Natural killer cell treated with Interleukin-12 subunit alpha and Interleukin-12 subunit beta and Interleukin-15 and Interleukin-18, amount 100 ng/mL, for 72 hours (primary cell): Measurements from ENCODE around the gene SMIM27. TPM values are rescaled to one million over a fixed set of nuclear protein-coding genes. Genes with fewer than 3 reads are reported as not detected.

Source experiments
- ATAC-seq, 2 donors: fragments of 150-1000 bp; cut with Tn5 transposase in 1 of 2; sonication (Bioruptor Pico), chemical (Tn5 transposase) in 1 of 2; 2 replicates each; pipeline ENCODE4 v1.10.0; 2021
- DNase-seq: peaks from one replicate; pipeline ENCODE4 v3.0.0; 2022; ENCODE audit warnings: low spot score
- H3K27ac Mint-ChIP-seq, 2 donors: 1 replicate in 1 of 2; 2 replicates in 1 of 2; pipeline ENCODE4 v1.8.0; 2022; ENCODE audit warnings: mixed read lengths in 2 of 2, mild to moderate bottlenecking in 1 of 2, moderate library complexity in 1 of 2
- H3K27me3 Mint-ChIP-seq, 2 donors: 1 replicate in 1 of 2; 2 replicates in 1 of 2; pipeline ENCODE4 v1.8.0; 2022; ENCODE audit warnings: mixed read lengths in 2 of 2
- H3K36me3 Mint-ChIP-seq: one replicate; pipeline ENCODE4 v1.8.0; 2022; ENCODE audit warnings: mixed read lengths
- H3K4me1 Mint-ChIP-seq, 2 donors: 1 replicate in 1 of 2; 2 replicates in 1 of 2; pipeline ENCODE4 v1.8.0; 2022; ENCODE audit warnings: low read depth in 2 of 2, mixed read lengths in 2 of 2, mild to moderate bottlenecking in 1 of 2
- H3K4me3 Mint-ChIP-seq: one replicate; pipeline ENCODE4 v1.8.0; 2022; ENCODE audit warnings: mixed read lengths
- H3K9me3 Mint-ChIP-seq: 2 replicates; pipeline ENCODE4 v1.8.0; 2022; ENCODE audit warnings: mixed read lengths
- total RNA-seq, 2 donors: library from RNA; stranded (reverse); gene quantifications; one replicate each; pipeline ENCODE4 v1.2.3, GENCODE V29; 2022

The SMIM27 gene
- total RNA-seq, 2 donors from 2014 or later, result 6.4 to 9.1 TPM

DNA sequence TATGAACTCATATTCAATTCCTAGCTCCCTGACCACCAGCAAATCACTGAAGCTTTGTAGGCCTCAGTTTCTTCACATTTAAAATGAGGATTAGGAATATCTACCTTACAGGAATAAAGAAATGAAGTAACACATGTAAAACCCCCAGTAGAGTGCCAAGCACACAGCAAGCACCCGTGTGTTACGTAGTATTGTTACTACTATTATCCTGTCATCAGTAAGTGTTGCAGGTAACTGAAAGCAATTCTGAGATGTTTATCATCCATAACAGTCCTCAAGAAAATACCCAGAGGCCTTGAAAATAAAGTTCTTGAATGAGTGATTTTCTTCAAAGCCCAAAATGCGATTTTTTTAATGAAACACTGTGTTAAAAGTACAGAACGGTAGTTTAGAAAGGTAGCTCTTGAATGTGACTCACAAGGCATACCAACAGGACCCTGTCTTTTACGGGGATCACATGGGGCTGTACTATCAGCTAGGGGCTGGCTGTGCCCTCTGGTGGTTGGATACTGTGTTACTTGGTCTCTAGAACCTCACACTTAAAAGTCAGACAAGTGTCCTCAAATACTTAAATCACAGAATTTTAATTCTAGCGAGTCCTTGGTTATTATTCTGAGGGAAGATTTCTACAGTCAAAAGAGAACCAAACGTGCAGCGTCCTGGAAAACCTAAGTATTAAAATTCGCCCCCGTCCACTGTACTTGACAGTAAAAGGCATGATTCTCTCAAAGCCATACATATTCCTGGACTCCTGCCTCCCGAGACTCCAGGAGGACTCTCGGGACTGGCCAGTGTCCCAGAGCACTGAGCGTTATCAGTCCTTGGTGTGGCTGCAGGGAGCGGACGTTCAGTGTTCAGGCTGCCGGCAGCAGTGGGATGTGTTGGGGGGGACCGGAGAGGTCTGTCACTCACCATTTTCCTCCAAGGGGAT lies 20.1 kb downstream of the SMIM27 start:
- Mint-ChIP-seq H3K4me3 (peak overlapping the region; percentile 97), H3K27ac (peak overlapping the region; percentile 90 to 99), H3K4me1 (peaks cover 16 to 27% of the 10 kb centered on the region in 2 donors), H3K9me3 (no peaks in the 10 kb centered on the region), H3K27me3 (peaks cover 0 to 5% of the 10 kb centered on the region in 2 donors), H3K36me3 (peaks cover 7% of the 10 kb centered on the region)
- DNase-seq, result peak; percentile 68
- peak; percentile 88 to 92 for ATAC-seq

DNA sequence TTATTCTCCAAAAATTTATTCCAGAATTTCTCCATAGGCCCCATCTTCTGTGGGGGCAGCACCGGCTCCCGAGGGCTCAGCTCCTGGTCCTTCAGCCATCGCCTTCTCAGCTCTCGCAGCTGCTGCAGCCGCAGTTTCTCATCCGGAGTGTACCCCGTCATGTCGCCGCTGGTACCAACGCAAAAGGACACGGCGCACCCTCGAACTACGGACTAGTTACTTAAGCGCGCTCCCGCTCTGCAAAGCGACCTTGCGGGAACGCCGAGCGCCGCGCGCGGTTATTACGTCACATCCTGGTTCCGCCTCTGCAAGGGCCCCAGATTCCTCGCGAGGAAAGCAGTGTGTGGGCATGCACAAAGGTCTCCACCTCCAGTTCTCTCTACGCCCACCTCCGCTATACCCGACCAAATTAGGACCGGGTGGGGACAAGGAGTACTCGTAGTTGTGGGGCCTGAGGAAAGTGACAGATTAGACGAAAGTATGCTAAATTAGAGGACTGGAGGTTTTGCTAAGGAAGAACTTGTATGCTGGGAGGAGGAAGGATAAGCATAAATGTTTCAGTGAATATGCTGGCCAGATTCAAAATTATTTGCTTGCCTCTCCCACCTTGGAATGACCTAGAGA lies 20.9 kb downstream of the SMIM27 start, which contains the start of gene NDUFB6:
Gene NDUFB6 (minus strand): TSS at position 260 of the 624 bp plus-strand sequence. CDS start 99 bp downstream, at position 161.
- Mint-ChIP-seq H3K27ac (peak within 1 kb of the TSS; percentile 90 to 99), H3K9me3 (no peaks in the 10 kb centered on the region), H3K4me3 (peak within 1 kb of the TSS; percentile 97), H3K27me3 (peaks cover 5% of the 10 kb centered on the region in 2 donors), H3K4me1 (peaks cover 16 to 27% of the 10 kb centered on the region in 2 donors), H3K36me3 (peaks cover 3% of the 10 kb centered on the region)
- ATAC-seq (peak; percentile 93 to 96), DNase-seq (peak; percentile 96)

DNA sequence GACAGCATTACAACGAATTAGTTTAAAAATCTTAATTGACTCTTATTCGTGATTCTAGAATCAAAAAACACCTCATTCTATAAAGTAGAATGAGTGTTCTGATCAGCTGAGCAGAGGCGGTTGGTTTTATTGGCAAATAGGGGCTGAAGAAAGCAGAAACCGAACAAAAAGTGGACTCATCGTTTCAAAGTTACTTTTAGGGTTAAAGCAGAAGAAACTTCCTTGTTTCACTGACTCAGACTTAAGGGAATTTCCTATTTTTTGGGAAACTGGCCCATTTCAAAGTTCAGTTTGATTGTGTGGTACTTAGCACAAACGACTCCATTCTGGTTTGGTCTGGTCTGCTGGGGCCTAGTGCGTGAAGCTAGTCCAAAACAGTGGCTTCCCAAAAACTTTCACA lies 21.7 kb downstream of the SMIM27 start:
- Mint-ChIP-seq H3K27me3 (peaks cover 5% of the 10 kb centered on the region in 2 donors), H3K27ac (peak overlapping the region; percentile 90 to 99), H3K36me3 (no peaks in the 10 kb centered on the region), H3K4me1 (peaks cover 16 to 27% of the 10 kb centered on the region in 2 donors), H3K4me3 (peak overlapping the region; percentile 97), H3K9me3 (no peaks in the 10 kb centered on the region)
- DNase-seq (no peak), ATAC-seq (no peak)

DNA sequence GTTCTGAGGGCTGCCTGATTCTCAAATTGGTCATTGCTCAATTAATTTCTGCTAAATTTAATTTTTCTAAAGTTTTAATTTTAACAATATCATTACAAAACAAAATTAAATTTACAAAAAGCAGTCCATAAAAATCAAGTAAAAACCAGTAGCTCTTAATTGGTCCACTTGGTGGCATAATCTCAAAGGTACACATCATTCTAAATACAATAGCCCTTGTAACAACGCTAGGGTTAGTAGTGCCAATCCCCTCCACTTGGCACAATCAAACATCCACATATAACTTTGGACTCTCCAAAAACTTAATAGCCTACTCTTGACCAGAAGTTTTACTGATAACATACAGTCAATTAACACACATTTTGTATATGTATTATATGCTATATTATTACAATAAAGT lies 22.7 kb downstream of the SMIM27 start:
- Mint-ChIP-seq H3K4me1 (peaks cover 15 to 24% of the 10 kb centered on the region in 2 donors), H3K4me3 (no peak overlapping the region), H3K27me3 (peaks cover 7 to 11% of the 10 kb centered on the region in 2 donors), H3K9me3 (no peaks in the 10 kb centered on the region), H3K27ac (no peak overlapping the region), H3K36me3 (no peaks in the 10 kb centered on the region)
- ATAC-seq (no peak), DNase-seq (no peak)

DNA sequence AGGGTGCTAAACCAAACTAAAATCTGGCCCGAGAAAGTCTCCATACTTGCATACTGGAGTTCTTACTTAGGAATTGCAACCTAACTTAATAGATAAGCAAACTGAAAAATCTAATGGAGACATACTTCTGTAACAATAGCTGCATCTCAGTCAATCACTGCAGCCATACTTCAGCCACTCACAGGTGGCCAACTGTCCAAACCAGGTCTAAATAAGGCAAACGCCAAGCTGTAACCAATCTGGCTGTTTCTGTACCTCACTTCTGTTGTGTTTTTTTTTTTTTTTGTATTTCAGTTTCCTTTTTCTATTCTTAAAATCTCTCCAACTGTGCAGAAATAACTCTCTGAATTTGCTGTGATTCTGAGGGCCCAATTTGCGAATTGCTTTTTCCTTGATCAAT lies 25.2 kb downstream of the SMIM27 start:
- H3K9me3 Mint-ChIP-seq, result no peaks in the 10 kb centered on the region
- ATAC-seq (no peak), DNase-seq (no peak)
- H3K4me3 Mint-ChIP-seq, result no peak overlapping the region
- H3K27me3 Mint-ChIP-seq, result peaks cover 19 to 28% of the 10 kb centered on the region in 2 donors
- H3K27ac Mint-ChIP-seq, result no peak overlapping the region
- no peaks in the 10 kb centered on the region for H3K36me3 Mint-ChIP-seq
- peaks cover 6% of the 10 kb centered on the region in 2 donors for H3K4me1 Mint-ChIP-seq

DNA sequence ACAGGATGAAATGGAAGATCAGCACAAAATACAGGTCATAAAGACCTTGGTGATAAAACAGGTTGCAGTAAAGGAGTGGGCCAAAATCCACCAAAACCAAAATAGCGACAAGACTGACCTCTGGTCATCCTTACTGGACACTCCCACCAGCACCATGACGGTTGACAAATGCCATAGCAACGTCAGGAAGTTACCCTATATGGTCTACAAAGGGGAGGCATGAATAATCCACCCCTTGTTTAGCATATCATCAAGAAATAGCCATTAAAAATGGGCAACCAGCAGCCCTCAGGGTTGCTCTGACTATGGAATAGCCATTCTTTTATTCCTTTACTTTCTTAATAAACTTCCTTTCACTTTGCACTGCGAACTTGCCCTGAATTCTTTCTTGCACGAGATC lies 26.8 kb downstream of the SMIM27 start:
- H3K4me3 Mint-ChIP-seq, result no peak overlapping the region
- no peak for DNase-seq
- no peak overlapping the region for H3K27ac Mint-ChIP-seq
- no peaks in the 10 kb centered on the region for H3K36me3 Mint-ChIP-seq
- H3K9me3 Mint-ChIP-seq, result no peaks in the 10 kb centered on the region
- peaks cover 19 to 28% of the 10 kb centered on the region in 2 donors for H3K27me3 Mint-ChIP-seq
- ATAC-seq, result no peak
- H3K4me1 Mint-ChIP-seq, result no peaks in the 10 kb centered on the region

DNA sequence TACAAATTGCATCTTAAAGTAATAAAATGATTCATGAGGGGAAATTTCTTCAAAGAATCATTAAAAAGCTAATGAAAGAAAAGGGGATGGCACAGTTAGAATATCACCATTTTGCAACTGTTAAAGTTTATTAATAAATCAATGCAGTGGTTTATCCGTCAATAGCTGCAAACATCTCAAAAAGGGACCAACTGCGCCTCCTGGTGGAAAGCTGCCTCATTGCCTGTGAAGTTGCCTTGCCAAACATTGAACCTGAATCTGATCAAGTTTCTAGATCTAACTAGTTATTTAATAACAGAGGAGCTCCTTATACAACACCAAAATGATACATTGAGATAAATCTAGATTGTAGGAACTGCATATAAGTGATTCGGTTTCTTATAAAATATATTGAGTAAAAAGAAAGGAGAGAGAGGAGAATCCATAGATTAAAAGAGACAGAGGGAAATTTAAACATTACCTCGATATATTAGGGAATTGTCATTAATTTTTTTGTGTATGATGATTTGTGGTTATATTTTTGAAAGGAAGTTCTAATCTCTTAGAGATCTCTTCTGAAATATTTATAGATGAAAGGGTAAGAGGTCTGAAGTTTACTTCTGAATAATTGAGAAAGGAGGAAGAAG lies 27.7 kb downstream of the SMIM27 start:
- no peak for ATAC-seq

DNA sequence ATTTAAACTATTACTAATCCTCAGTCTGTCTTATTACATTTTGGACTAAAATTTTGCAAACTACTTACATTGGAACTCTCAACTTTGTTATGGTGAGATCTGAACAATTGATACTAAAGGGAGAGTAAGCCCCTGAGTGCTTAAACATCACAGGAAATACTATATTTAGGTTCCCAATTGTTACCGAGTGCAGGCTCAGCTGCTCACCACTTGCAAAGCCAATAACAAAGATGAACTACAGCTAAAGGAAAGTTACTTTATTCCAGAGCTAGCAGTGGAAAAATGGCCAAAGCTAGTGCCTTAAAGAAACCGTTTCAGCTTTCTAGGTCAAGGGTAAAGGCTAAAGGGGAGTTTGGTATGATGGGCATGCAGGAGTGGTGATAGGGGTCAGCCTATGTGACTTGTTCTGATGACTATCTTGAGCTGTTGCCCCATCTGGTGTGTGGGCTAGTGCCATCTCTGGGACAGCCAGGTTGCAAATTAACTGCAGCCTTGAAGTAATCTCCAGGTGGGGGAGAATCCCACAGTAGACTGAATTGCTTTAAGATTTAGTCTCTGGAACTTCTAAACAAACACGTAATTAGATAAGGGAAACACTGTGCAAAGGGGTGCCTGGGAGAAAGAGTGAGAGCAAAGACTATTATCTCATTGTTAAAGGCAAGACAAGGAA lies 28.6 kb downstream of the SMIM27 start:
- H3K36me3 Mint-ChIP-seq, result no peaks in the 10 kb centered on the region
- peaks cover 27 to 35% of the 10 kb centered on the region in 2 donors for H3K27me3 Mint-ChIP-seq
- H3K4me1 Mint-ChIP-seq, result no peaks in the 10 kb centered on the region
- no peaks in the 10 kb centered on the region for H3K9me3 Mint-ChIP-seq
- DNase-seq, result no peak
- no peak for ATAC-seq
- no peak overlapping the region for H3K4me3 Mint-ChIP-seq
- no peak overlapping the region for H3K27ac Mint-ChIP-seq

More for the DNA sequence above, 27.7 kb downstream of the SMIM27 start:
- Mint-ChIP-seq H3K36me3 (no peaks in the 10 kb centered on the region), H3K4me3 (no peak overlapping the region), H3K27me3 (peaks cover 22 to 33% of the 10 kb centered on the region in 2 donors), H3K9me3 (no peaks in the 10 kb centered on the region), H3K27ac (no peak overlapping the region), H3K4me1 (no peaks in the 10 kb centered on the region)
- peak; percentile 80 for DNase-seq

DNA sequence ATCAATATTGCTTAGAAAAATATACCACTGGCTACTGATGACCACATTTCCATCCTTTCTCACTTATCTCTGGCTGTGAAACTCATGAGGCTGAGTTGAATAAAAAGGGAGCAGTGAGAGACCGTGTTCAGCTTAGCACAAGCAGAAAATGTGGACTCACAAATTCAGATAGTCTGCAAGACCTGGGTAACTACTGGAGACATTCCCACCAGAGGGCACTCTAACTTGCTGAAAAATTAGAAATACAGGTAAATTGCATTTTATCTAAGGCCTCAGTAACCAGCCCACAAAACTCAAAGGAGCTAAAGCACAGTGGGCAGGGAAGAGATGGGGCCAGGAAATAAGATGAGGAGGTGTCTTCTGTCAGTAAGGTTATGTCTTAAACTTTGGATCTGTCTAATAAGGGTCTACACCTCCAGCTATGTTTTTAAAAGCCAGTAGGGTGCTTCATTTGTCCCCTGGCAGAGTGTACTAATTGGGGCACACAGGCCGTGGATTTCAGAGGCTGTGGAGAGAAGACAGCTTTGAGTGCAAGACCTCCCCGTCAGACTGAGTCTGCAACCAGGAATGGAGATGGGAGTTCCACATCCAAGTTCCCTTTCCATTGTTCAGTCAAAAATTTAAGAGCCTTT lies 29.5 kb downstream of the SMIM27 start:
- Mint-ChIP-seq H3K36me3 (no peaks in the 10 kb centered on the region), H3K27me3 (peaks cover 28 to 35% of the 10 kb centered on the region in 2 donors), H3K4me3 (no peak overlapping the region), H3K27ac (no peak overlapping the region), H3K9me3 (no peaks in the 10 kb centered on the region), H3K4me1 (no peaks in the 10 kb centered on the region)
- ATAC-seq, result no peak
- DNase-seq, result no peak

DNA sequence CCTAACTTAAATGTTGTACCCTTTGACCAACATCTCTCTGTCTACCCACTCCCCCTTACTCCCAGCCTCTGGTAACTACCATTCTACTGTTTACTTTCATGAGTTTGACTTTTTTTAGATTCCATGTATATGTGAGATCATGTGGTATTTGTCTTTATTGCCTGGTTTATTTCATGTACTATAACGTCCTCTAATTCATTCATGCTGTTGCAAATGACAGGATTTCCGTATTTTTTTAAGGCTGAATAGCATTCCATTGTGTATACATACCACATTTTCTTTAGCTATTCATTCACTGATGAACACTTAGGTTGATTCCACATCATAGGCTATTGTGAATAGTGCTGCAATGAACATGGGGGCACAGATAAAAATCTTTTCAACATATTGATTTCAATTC lies 32.7 kb downstream of the SMIM27 start:
- Mint-ChIP-seq H3K27ac (no peak overlapping the region), H3K4me1 (peaks cover 0 to 2% of the 10 kb centered on the region in 2 donors), H3K27me3 (peaks cover 33 to 34% of the 10 kb centered on the region in 2 donors), H3K9me3 (no peaks in the 10 kb centered on the region), H3K4me3 (no peak overlapping the region), H3K36me3 (no peaks in the 10 kb centered on the region)
- DNase-seq, result no peak
- no peak for ATAC-seq

DNA sequence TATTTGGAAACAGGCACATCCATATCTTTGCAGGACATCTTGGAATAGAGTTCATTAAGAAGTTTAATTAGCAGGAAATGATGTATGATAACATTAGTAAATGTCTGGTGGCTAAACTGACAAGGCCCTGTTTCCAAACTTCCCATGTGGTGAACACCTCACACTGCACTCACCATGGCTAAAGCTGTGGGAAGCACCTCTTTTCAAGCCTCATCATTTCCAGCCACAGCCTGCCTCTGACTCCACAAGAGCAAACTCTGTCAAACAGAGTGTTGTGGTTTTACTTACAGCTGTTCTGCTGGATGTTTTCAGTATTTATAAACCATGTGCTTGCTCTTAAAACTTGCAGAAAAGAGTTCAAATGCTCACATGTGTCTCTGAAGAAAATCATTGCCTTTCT lies 35.8 kb downstream of the SMIM27 start:
- Mint-ChIP-seq H3K9me3 (no peaks in the 10 kb centered on the region), H3K36me3 (no peaks in the 10 kb centered on the region), H3K27me3 (peaks cover 30 to 36% of the 10 kb centered on the region in 2 donors), H3K4me1 (peaks cover 0 to 2% of the 10 kb centered on the region in 2 donors), H3K27ac (no peak overlapping the region), H3K4me3 (no peak overlapping the region)
- ATAC-seq (peak; percentile 53 to 69), DNase-seq (no peak)

DNA sequence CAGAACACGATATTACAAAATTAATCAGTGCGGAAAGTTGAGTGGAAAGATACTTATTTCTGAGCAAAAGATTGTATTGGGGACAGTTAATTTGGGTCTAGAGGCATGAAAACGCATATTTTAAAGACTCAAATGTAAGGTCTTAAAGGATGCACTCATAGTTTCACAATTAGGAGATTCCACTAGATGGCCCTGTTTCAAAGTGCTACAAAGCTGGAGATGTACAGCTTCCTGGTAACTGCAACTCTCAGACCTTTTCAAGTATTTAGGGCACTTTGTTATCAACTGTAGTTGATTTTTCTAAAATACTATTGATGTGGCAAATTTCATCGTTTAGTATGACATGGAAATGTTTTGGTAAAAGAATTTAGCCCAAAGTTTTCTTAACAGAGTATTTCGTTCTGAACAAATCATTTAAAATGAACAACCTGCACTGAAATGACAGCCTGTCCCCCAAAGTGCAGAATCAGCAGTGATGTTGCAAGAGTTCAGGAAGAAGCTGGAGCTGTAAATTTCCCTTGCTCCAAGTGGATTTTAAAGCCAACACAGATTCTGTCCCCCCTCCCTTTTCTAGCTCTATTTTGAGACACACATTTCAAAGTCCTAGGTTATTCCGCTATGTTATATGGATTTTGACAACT lies 37.1 kb downstream of the SMIM27 start:
- Mint-ChIP-seq H3K36me3 (no peaks in the 10 kb centered on the region), H3K4me3 (no peak overlapping the region), H3K4me1 (peaks cover 0 to 2% of the 10 kb centered on the region in 2 donors), H3K27ac (no peak overlapping the region), H3K27me3 (peaks cover 30 to 36% of the 10 kb centered on the region in 2 donors), H3K9me3 (no peaks in the 10 kb centered on the region)
- DNase-seq, result no peak
- no peak for ATAC-seq
